ENCODE measurements around the gene ANXA7.

ANXA7 gene

DNA sequence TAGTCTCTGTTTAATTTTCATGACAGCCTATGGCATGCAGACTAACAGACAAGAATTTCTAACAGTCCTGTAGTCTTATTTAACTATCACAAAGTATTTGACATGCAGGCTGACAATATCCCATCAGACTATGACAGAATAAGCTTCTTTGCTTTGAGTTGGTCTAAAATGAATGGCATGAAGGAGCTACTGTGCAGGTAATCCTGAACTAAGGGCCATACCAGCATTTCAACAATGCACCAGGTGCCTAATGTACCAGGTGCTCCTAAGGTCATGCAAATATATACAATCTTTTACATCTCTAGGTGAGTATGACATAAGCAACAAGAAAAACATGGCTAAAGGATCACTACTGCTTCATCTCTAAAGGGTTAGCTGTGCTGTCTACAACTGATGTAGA is 33.1 kb upstream of the ANXA7 start:
- TF ChIP-seq, protein P1, sequence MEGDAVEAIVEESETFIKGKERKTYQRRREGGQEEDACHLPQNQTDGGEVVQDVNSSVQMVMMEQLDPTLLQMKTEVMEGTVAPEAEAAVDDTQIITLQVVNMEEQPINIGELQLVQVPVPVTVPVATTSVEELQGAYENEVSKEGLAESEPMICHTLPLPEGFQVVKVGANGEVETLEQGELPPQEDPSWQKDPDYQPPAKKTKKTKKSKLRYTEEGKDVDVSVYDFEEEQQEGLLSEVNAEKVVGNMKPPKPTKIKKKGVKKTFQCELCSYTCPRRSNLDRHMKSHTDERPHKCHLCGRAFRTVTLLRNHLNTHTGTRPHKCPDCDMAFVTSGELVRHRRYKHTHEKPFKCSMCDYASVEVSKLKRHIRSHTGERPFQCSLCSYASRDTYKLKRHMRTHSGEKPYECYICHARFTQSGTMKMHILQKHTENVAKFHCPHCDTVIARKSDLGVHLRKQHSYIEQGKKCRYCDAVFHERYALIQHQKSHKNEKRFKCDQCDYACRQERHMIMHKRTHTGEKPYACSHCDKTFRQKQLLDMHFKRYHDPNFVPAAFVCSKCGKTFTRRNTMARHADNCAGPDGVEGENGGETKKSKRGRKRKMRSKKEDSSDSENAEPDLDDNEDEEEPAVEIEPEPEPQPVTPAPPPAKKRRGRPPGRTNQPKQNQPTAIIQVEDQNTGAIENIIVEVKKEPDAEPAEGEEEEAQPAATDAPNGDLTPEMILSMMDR (IDR thresholded peaks at IDR 0.05; ENCODE audit: low read depth, low read length), result no peak
- in situ Hi-C loops (cut with HindIII; ENCODE audit: low sequenced_read_pairs), result no loop called here
- DNase-seq (ENCODE audit: low read depth, low spot score), result no peak
- no peak overlapping the region for H3K4me3 ChIP-seq (ENCODE audit: low read depth, low read length)

DNA sequence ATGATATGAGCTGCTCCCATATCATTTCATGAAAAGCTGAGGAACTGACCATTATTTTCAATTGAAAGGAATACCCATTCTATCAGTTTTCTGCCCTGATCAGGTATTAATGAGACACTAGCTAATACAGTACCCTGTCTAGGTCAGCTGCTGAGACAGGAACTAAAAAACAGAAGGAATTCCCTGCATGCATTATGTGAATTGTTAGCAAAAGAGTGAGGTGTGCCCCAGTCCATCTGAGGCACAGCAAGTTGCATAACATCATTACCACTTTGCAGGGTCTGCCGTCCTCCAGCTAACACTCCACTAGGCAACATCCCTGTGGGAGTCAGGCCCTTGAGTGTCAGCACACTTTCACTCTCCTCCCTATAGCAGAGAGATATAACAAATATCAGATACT is 30.6 kb upstream of the ANXA7 start:
- H3K4me3 ChIP-seq (ENCODE audit: low read depth, low read length), result no peak overlapping the region
- TF ChIP-seq, protein P1 (IDR thresholded peaks at IDR 0.05; ENCODE audit: low read depth, low read length), result no peak
- in situ Hi-C loops (cut with HindIII; ENCODE audit: low sequenced_read_pairs), result no loop called here
- DNase-seq (ENCODE audit: low read depth, low spot score), result no peak

DNA sequence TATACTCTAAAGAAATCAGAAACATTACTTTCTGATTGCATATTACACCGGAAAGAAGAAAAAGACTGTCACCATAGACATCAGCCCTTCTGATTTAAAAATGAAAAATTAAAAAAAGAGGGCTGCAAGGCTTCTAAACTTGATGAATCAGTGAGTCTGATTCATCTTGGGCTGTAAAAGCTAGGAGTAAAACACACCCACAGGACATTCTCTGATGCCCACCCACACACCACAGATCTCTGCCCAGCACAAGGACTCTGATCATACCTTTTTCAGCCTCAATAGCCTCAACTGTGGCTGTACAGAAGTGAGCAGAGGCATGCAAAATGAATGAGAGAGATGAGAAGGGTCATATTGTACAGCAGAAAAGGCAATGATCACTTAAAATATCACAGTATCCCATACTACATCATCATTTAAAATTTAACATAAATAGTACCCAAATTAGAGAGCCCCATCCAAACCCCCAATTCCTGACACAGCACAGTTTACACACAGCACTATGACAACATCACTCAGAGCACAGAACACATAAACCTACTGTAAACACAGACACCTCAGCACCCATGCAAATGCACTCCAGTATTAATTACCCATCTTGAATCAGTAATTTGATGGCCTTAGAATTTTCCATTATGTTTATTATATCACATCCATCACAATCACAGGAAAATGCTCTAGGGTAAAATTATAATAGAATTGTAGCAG is 25.9 kb upstream of the ANXA7 start:
- DNase-seq (ENCODE audit: low read depth, low spot score), result peak; percentile 57
- in situ Hi-C loops (cut with HindIII; ENCODE audit: low sequenced_read_pairs), result no loop called here
- TF ChIP-seq, protein P1 (IDR thresholded peaks at IDR 0.05; ENCODE audit: low read depth, low read length), result no peak
- no peak overlapping the region for H3K4me3 ChIP-seq (ENCODE audit: low read depth, low read length)

DNA sequence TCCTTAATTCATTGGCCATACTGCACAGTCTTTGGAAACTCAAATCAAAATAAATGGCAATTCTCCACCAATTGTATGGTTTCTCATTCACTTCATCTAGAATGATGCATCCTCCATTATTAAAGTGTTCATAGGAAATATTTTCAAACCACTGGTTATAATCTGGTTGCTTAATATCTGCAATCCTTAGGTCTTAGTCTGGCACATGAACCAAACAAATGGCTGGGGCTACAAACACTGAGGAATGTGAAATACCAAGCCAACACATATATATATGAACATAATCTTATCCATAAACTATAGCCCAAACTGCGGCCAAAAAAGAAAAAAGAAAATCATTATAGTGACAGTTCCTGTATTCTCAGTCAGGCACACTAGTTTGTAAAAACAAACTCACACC is 25.2 kb upstream of the ANXA7 start:
- DNase-seq (ENCODE audit: low read depth, low spot score), result no peak
- in situ Hi-C loops (cut with HindIII; ENCODE audit: low sequenced_read_pairs), result no loop called here
- TF ChIP-seq, protein P1 (IDR thresholded peaks at IDR 0.05; ENCODE audit: low read depth, low read length), result no peak
- H3K4me3 ChIP-seq (ENCODE audit: low read depth, low read length), result no peak overlapping the region

DNA sequence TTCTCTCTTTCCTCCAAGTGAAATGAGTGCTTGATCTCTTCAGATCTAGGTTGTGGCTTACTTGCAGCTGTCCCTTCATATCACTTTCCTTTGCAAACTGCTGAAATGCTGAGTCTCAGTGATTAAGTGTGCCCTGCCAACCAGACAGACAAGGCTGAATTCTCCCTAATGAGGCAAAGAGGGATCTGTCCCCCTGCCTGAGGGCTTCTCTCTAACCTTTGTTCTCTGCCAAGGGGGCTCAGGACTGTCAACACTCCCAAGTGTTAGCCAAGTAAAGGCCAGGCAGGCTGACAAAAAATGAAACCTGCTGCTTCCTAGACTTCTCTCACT is 19.6 kb upstream of the ANXA7 start, which contains the start of gene MSS51:
Gene MSS51 (minus strand): TSS at position 24 of the 330 bp plus-strand sequence. CDS start 5,277 bp downstream, outside the sequence.
- in situ Hi-C loops (cut with HindIII; ENCODE audit: low sequenced_read_pairs), result no loop called here
- H3K4me3 ChIP-seq (ENCODE audit: low read depth, low read length), result no peak within 1 kb of the TSS
- TF ChIP-seq, protein P1 (IDR thresholded peaks at IDR 0.05; ENCODE audit: low read depth, low read length), result no peak
- DNase-seq (ENCODE audit: low read depth, low spot score), result no peak

DNA sequence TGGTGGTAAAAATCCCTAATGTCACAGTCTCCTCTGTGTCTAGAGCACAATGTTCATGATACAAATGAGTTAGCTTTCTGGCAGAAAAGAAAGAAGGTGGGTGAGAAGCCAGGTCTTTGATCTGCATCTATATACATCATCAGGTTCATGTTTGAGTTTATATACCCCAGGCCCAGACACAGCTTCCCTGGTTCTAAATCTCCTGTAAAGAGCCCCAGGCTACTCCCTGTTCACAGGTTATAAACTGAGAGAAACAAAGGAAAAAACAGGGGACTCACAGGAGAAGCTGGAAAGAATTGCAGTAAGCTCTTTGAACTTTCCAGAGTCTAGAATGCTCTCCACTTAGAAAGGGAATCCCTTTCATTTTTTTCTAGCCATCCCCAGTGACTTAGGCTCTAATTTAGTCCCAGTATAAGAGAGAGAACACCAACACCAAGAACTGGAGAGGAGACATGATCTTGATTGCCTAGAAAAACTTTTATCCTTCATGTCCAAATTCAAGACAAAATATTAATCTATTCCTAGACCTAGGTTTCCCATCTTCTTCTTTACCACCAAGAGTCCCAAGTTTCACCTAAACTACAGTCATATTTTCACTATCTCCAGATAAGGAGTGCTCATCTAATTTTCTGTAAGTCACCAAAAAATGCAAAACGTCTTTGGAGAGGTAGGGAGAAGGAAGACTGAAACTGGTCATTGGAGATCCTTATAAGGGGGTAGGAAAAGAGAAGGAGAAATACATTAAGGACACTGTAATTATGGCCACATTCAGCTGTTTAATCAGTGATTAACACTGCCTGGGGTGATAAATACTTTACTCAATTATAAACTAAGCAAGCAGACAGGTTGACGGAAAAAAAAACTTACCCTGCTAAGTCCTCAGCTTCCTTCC is 19.0 kb upstream of the ANXA7 start:
- no peak for DNase-seq (ENCODE audit: low read depth, low spot score)
- TF ChIP-seq, protein P1 (IDR thresholded peaks at IDR 0.05; ENCODE audit: low read depth, low read length), result no peak
- in situ Hi-C loops (cut with HindIII; ENCODE audit: low sequenced_read_pairs), result no loop called here
- H3K4me3 ChIP-seq (ENCODE audit: low read depth, low read length), result no peak overlapping the region

Data from astrocyte of the spinal cord (primary cell).